Small intestine (tissue), 4 donors: ENCODE results near the gene PTGES2. TPM values are rescaled to one million over a fixed set of nuclear protein-coding genes. Genes with fewer than 3 reads are reported as not detected.

Experiments used
- polyA plus RNA-seq, 4 donors: library from polyadenylated mRNA; stranded (reverse) in 3 of 4; unstranded in 1 of 4; fragments of 200-250 nt in 3 of 4; fragments of 120-200 nt in 1 of 4; gene quantifications; one replicate each; pipeline versions ENCODE4 v1.2.1 to v1.2.3, GENCODE V29; 2013
- donor health status: healthy with polysubstance abuse.
- donor health status: Bipolar disorder and iron deficiency.
- donor health status: healthy.

The PTGES2 gene
- polyA plus RNA-seq, 4 donors = 47.7 to 99.7 (median 76.0) TPM

Other genes with a start within 250 kb of the PTGES2 start
- 10 to 100 TPM in 2 of 4 donors, 1 to 10 TPM in 2; 2.2 to 31.8 (median 11.8) TPM for gene ST6GALNAC6, start 228.1 kb downstream of the PTGES2 start, polyA plus RNA-seq
- gene ST6GALNAC4, start 210.7 kb downstream of the PTGES2 start, polyA plus RNA-seq = 10 to 100 TPM in 3 of 4 donors, 1 to 10 TPM in 1; 9.1 to 34.7 (median 22.5) TPM
- under 1 TPM in 3 of 4 donors, not detected in 1; 0.40 to 0.81 (median 0.60) TPM for gene PIP5KL1, start 197.0 kb downstream of the PTGES2 start, polyA plus RNA-seq
- gene DPM2, start 189.9 kb downstream of the PTGES2 start, polyA plus RNA-seq = 10 to 100 TPM; 23.2 to 46.0 (median 35.4) TPM
- 100 to 1,000 TPM in 1 of 4 donors, 10 to 100 TPM in 3; 43.9 to 123 (median 58.9) TPM for gene EEIG1, start 146.7 kb downstream of the PTGES2 start, polyA plus RNA-seq
- gene NAIF1, start 60.4 kb downstream of the PTGES2 start, polyA plus RNA-seq = 1 to 10 TPM; 8.1 to 10.0 (median 9.0) TPM
- gene SLC25A25, start 59.5 kb downstream of the PTGES2 start, polyA plus RNA-seq = 10 to 100 TPM; 15.5 to 26.2 (median 20.1) TPM
- gene LCN2, start 21.7 kb upstream of the PTGES2 start, polyA plus RNA-seq = 100 to 1,000 TPM in 1 of 4 donors, 1 to 10 TPM in 3; 1.6 to 582 (median 3.7) TPM
- 100 to 1,000 TPM in 1 of 4 donors, 10 to 100 TPM in 3; 33.1 to 111 (median 64.6) TPM for gene BBLN, start 32.5 kb upstream of the PTGES2 start, polyA plus RNA-seq
- 10 to 100 TPM; 44.5 to 88.1 (median 47.8) TPM for gene CIZ1, start 63.8 kb upstream of the PTGES2 start, polyA plus RNA-seq
- gene DNM1, start 75.7 kb upstream of the PTGES2 start, polyA plus RNA-seq = 10 to 100 TPM in 1 of 4 donors, 1 to 10 TPM in 1, under 1 TPM in 2; 0.45 to 72.1 (median 3.7) TPM
- gene GOLGA2, start 148.3 kb upstream of the PTGES2 start, polyA plus RNA-seq = 10 to 100 TPM; 34.9 to 69.1 (median 48.7) TPM
- 10 to 100 TPM; 21.4 to 38.5 (median 33.5) TPM for gene SWI5, start 148.5 kb upstream of the PTGES2 start, polyA plus RNA-seq
- gene TRUB2, start 194.7 kb upstream of the PTGES2 start, polyA plus RNA-seq = 10 to 100 TPM; 17.0 to 35.3 (median 24.5) TPM
- gene COQ4, start 195.1 kb upstream of the PTGES2 start, polyA plus RNA-seq = 100 to 1,000 TPM in 2 of 4 donors, 10 to 100 TPM in 2; 68.8 to 198 (median 105) TPM
- 100 to 1,000 TPM in 2 of 4 donors, 10 to 100 TPM in 2; 23.2 to 162 (median 95.0) TPM for gene SLC27A4, start 212.8 kb upstream of the PTGES2 start, polyA plus RNA-seq
- 10 to 100 TPM; 56.1 to 83.6 (median 66.0) TPM for gene URM1, start 243.6 kb upstream of the PTGES2 start, polyA plus RNA-seq